ENCODE results near the gene SLC15A3. TPM values are rescaled to one million over a fixed set of nuclear protein-coding genes. Genes with fewer than 3 reads are reported as not detected.

Gene SLC15A3
- polyA plus RNA-seq, 1 donor from 2014 or later: not detected

- H2AFZ ChIP-seq (ENCODE audit: low read depth, low read length): no peak overlapping the region
These were observed 29.5 kb upstream of the SLC15A3 start for GRCh38 chr11:60981515-60981914.

GRCh38 chr11:60978546-60979380 lies 26.8 kb upstream of the SLC15A3 start:
- Histone ChIP-seq H3F3A (ENCODE audit: insufficient read depth, low read length, poor library complexity, severe bottlenecking) (no peaks in the 10 kb centered on the region), H3K4me3 (ENCODE audit: low read length) (no peak overlapping the region), H3K9me3 (ENCODE audit: low read length) (no peaks in the 10 kb centered on the region), H3K27me3 (ENCODE audit: insufficient read depth, low read depth, low read length) (no peaks in the 10 kb centered on the region), H3K4me2 (ENCODE audit: low read length) (no peak overlapping the region), H2AFZ (ENCODE audit: low read depth, low read length) (no peak overlapping the region), H3K9ac (ENCODE audit: low read length) (no peak overlapping the region), H4K20me1 (ENCODE audit: insufficient read depth) (no peaks in the 10 kb centered on the region), H3K27ac (ENCODE audit: low read length) (no peak overlapping the region), H3K79me2 (replicated peaks; ENCODE audit: insufficient read depth, low read length) (no peaks in the 10 kb centered on the region), H3K36me3 (ENCODE audit: insufficient read depth, low read length) (no peaks in the 10 kb centered on the region), H3K9me2 (ENCODE audit: insufficient read depth, low read length) (no peaks in the 10 kb centered on the region)
- TF ChIP-seq EZH2 (IDR thresholded peaks at IDR 0.05; ENCODE audit: borderline replicate concordance, insufficient read depth, low read length, poor library complexity, severe bottlenecking): no peak
- no peak for TF ChIP-seq SMC3 (conservative IDR thresholded peaks at IDR 0.05; ENCODE audit: poor library complexity)
- TF ChIP-seq RAD21 (conservative IDR thresholded peaks at IDR 0.05): no peak
- TF ChIP-seq, protein P1, sequence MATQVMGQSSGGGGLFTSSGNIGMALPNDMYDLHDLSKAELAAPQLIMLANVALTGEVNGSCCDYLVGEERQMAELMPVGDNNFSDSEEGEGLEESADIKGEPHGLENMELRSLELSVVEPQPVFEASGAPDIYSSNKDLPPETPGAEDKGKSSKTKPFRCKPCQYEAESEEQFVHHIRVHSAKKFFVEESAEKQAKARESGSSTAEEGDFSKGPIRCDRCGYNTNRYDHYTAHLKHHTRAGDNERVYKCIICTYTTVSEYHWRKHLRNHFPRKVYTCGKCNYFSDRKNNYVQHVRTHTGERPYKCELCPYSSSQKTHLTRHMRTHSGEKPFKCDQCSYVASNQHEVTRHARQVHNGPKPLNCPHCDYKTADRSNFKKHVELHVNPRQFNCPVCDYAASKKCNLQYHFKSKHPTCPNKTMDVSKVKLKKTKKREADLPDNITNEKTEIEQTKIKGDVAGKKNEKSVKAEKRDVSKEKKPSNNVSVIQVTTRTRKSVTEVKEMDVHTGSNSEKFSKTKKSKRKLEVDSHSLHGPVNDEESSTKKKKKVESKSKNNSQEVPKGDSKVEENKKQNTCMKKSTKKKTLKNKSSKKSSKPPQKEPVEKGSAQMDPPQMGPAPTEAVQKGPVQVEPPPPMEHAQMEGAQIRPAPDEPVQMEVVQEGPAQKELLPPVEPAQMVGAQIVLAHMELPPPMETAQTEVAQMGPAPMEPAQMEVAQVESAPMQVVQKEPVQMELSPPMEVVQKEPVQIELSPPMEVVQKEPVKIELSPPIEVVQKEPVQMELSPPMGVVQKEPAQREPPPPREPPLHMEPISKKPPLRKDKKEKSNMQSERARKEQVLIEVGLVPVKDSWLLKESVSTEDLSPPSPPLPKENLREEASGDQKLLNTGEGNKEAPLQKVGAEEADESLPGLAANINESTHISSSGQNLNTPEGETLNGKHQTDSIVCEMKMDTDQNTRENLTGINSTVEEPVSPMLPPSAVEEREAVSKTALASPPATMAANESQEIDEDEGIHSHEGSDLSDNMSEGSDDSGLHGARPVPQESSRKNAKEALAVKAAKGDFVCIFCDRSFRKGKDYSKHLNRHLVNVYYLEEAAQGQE (IDR thresholded peaks at IDR 0.05; ENCODE audit: borderline replicate concordance): no peak
- TF ChIP-seq EP300 (conservative IDR thresholded peaks at IDR 0.05; ENCODE audit: poor library complexity, severe bottlenecking): no peak
- TF ChIP-seq CTCF (IDR thresholded peaks at IDR 0.05; ENCODE audit: poor library complexity, severe bottlenecking): no peak
- TF ChIP-seq POLR2AphosphoS5 (IDR thresholded peaks at IDR 0.05): no peak
- no peak for TF ChIP-seq MXI1 (conservative IDR thresholded peaks at IDR 0.05; ENCODE audit: poor library complexity, severe bottlenecking)
- no peak for TF ChIP-seq TAF1 (IDR thresholded peaks at IDR 0.05; ENCODE audit: low read depth)

More at GRCh38 chr11:60981515-60981914, 29.5 kb upstream of the SLC15A3 start:
- Histone ChIP-seq H3K4me3 (ENCODE audit: low read length) (no peak overlapping the region), H3K79me2 (replicated peaks; ENCODE audit: insufficient read depth, low read length) (no peaks in the 10 kb centered on the region), H4K20me1 (ENCODE audit: insufficient read depth) (no peaks in the 10 kb centered on the region), H3K27ac (ENCODE audit: low read length) (no peak overlapping the region), H3K9me2 (ENCODE audit: insufficient read depth, low read length) (no peaks in the 10 kb centered on the region), H3K36me3 (ENCODE audit: insufficient read depth, low read length) (no peaks in the 10 kb centered on the region), H3K4me2 (ENCODE audit: low read length) (no peak overlapping the region), H3K9ac (ENCODE audit: low read length) (no peak overlapping the region), H3K9me3 (ENCODE audit: low read length) (no peaks in the 10 kb centered on the region), H3F3A (ENCODE audit: insufficient read depth, low read length, poor library complexity, severe bottlenecking) (no peaks in the 10 kb centered on the region), H3K27me3 (ENCODE audit: insufficient read depth, low read depth, low read length) (no peaks in the 10 kb centered on the region)
- TF ChIP-seq EP300 (conservative IDR thresholded peaks at IDR 0.05; ENCODE audit: poor library complexity, severe bottlenecking): no peak
